HG03469 (cell line): ENCODE measurements around the gene TBCEL.
"Not testable (repeated sequence)": the region's sequence is repeated elsewhere in the genome, so short reads cannot be mapped to it uniquely, and the experiment has no call there.

ENCODE experiments used
- ATAC-seq: cut with Tn5 transposase; IDR thresholded peaks from one replicate; pipeline ENCODE4 v1.9.1; 2021; ENCODE audit warnings: mild to moderate bottlenecking, moderate library complexity, moderate number of reproducible peaks; ENCODE audit not compliant: unreplicated experiment

TBCEL gene

DNA sequence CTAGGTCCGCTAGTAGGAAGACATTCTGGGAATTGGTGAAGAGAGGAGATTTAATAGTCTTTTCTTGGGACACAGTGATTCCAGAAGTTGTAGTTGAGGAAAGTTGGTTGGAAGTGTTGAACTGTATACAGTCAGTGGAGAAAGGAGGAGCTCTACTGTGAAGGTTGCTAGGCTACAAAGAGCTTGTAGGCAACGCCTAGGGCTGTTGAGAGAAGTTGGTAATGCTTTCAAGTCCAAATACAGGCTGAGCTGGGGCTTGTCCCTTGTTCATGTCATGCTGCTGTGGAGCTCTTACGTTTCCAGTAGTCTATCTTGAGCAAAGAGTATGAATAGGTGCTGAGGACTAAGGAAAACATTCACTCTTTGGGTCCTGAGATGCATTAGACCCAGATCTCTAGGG, 1.1 kb downstream of the TBCEL start:
- ATAC-seq, result no peak

DNA sequence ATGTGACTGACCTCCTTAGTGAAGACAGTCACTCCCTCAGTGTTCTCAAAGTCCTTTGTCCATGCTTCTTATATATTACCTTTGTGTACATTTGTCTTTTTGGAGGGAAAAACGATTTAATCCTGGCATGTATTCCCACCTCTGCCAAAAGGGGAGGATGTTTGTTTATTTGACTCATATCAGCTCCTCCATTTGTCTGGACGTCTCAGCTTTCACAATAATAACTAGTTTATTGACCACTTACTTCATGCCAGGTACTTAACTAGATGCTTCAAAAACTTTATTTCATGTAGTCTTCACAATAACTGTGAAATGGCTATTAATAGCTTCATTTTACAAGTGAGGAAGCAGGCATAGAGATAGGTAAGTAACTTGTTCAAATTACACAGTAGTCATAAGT, 5.3 kb downstream of the TBCEL start:
- ATAC-seq, result no peak

GRCh38 chr11:121029813-121030445, 6.0 kb downstream of the TBCEL start:
- ATAC-seq, result no peak

DNA sequence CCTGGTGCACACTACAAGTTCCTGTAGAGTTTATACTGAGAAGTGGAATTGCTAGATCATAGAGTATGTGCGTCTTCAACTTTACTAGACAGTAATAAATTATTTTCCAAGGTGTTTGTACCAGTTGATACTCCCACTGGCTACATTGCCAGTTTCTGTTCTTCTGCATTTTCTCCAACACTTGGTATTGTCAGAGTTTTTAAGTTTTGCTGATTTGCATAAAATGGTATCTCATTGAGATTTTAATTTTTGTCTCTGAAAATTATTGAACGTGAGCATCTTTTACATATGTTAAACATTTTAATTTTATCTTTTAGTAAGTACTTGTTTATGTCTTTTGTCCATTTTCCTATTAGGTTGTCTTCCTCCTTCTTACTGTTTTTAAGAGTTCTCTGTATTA, 7.3 kb downstream of the TBCEL start:
- ATAC-seq, result no peak

DNA sequence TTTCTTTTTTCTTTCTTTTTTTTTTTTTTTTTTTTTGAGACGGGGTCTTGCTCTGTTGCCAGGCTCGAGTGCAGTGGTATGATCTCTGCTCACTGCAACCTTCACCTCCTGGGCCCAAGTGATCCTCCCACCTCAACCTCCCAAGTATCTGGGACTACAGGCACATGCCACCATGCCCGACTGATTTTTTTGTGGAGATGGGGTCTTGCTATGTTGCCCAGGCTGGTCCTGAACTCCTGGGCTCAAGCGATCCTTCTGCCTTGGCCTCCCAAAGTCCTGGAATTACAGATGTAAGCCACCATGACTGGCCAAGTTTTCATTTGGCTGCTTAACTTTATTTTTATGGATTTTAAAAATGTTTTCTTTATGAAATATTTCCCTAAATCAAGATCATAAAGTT, 7.7 kb downstream of the TBCEL start:
- ATAC-seq, result not testable (repeated sequence)

DNA sequence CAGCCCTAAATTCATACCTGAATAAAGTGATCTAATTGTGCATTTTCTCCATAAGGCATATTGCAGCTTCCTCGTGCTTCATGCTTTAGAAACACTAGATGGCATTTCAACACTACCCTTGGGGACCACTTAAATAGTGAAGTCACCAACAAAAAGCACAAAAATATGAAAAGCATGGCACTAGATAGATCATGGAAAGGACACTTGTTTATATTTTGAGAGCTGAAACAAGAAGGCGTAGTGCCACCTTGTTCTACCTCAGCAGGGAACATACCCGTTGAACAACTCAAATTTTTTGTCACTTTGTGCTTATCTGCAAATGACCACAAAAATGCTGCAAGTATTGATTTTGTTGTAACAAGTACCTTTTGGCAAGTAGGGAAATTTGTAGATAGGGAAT, 8.6 kb downstream of the TBCEL start:
- no peak for ATAC-seq

GRCh38 chr11:121033635-121034034, 9.7 kb downstream of the TBCEL start:
- ATAC-seq, result no peak

GRCh38 chr11:121035169-121035755, 11.4 kb downstream of the TBCEL start:
- no peak for ATAC-seq

GRCh38 chr11:121035780-121036179, 11.9 kb downstream of the TBCEL start:
- ATAC-seq, result no peak

- ATAC-seq, result no peak
These were observed 13.1 kb downstream of the TBCEL start for GRCh38 chr11:121037016-121037415.

- no peak for ATAC-seq
These were observed 14.9 kb downstream of the TBCEL start for GRCh38 chr11:121038648-121039409.

GRCh38 chr11:121039971-121040613, 16.2 kb downstream of the TBCEL start:
- ATAC-seq, result no peak

- ATAC-seq, result no peak
These were observed 16.7 kb downstream of the TBCEL start for GRCh38 chr11:121040614-121041002.

DNA sequence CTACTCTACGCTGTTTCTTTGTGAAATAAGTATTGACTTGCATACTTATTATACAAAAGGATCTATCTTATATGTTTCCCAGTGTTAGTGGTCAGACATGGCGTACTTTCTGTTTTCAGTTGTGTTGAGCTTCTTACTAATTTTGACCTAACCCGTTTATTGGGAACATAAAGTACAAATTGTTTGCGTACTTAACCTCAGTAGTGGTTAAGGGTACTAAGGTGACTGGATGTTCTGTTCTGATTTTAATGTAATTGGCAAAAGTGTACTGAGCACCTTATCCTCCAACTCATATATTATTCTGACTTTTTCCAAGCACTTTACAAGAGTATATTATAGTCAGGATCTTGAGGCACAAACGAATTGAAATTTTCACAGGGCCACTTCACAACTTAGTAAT, 17.2 kb downstream of the TBCEL start:
- ATAC-seq, result no peak

GRCh38 chr11:121042296-121042695, 18.4 kb downstream of the TBCEL start:
- ATAC-seq, result no peak

- no peak for ATAC-seq
These were observed 24.0 kb downstream of the TBCEL start for GRCh38 chr11:121047926-121048325.

- ATAC-seq, result no peak
These were observed 24.7 kb downstream of the TBCEL start for GRCh38 chr11:121048464-121049233.

- ATAC-seq, result no peak
These were observed 29.3 kb downstream of the TBCEL start for GRCh38 chr11:121053244-121053643.

DNA sequence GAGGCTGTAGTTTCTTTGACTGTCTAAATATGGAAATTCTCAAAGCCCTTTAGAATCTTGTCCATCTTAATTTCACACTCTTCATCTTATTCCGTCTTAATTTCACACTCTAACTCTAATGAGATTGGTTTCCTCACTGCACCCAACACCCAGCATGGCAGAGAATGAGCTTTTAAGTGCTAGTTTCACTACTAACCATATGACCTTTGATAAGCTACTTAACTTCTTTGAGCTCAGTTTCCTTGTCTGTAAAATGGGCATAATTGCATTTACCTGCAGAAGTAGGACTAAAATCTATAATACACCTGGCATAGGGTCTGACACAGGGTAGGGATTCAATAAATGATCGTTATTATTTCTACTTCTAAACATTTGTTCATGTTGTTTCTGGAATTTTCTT, 30.4 kb downstream of the TBCEL start:
- no peak for ATAC-seq

GRCh38 chr11:121055076-121055475, 31.2 kb downstream of the TBCEL start:
- no peak for ATAC-seq

GRCh38 chr11:121057922-121058321, 34.0 kb downstream of the TBCEL start:
- ATAC-seq, result no peak
